ENCODE measurements around the gene MGAT3. TPM values are rescaled to one million over a fixed set of nuclear protein-coding genes. Genes with fewer than 3 reads are reported as not detected.

MGAT3 gene
- total and polyA plus RNA-seq, 9 of the 15 experiments (the other 6 are each of a cell fraction or from before 2014, with no cell fraction given), result 0.10 to 11.5 (median 4.6) TPM

GRCh38 chr22:39502109-39502788 is 45.4 kb downstream of the MGAT3 start, which contains the start of gene MIEF1 (continued):
- TF ChIP-seq, protein P1, sequence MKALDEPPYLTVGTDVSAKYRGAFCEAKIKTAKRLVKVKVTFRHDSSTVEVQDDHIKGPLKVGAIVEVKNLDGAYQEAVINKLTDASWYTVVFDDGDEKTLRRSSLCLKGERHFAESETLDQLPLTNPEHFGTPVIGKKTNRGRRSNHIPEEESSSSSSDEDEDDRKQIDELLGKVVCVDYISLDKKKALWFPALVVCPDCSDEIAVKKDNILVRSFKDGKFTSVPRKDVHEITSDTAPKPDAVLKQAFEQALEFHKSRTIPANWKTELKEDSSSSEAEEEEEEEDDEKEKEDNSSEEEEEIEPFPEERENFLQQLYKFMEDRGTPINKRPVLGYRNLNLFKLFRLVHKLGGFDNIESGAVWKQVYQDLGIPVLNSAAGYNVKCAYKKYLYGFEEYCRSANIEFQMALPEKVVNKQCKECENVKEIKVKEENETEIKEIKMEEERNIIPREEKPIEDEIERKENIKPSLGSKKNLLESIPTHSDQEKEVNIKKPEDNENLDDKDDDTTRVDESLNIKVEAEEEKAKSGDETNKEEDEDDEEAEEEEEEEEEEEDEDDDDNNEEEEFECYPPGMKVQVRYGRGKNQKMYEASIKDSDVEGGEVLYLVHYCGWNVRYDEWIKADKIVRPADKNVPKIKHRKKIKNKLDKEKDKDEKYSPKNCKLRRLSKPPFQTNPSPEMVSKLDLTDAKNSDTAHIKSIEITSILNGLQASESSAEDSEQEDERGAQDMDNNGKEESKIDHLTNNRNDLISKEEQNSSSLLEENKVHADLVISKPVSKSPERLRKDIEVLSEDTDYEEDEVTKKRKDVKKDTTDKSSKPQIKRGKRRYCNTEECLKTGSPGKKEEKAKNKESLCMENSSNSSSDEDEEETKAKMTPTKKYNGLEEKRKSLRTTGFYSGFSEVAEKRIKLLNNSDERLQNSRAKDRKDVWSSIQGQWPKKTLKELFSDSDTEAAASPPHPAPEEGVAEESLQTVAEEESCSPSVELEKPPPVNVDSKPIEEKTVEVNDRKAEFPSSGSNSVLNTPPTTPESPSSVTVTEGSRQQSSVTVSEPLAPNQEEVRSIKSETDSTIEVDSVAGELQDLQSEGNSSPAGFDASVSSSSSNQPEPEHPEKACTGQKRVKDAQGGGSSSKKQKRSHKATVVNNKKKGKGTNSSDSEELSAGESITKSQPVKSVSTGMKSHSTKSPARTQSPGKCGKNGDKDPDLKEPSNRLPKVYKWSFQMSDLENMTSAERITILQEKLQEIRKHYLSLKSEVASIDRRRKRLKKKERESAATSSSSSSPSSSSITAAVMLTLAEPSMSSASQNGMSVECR (CRISPR knock-in tag; IDR thresholded peaks at IDR 0.05), result peak; percentile 74; the same call in 1 of the 2 replicates
- no peak for TF ChIP-seq CCAR2 (IDR thresholded peaks at IDR 0.05; ENCODE audit: low read depth, low read length)
- no peak for TF ChIP-seq ZNF609 (CRISPR knock-in tag; IDR thresholded peaks at IDR 0.05; ENCODE audit: borderline replicate concordance)
- TF ChIP-seq YBX1 (IDR thresholded peaks at IDR 0.05), result no peak
- no peak for TF ChIP-seq ZBTB12 (CRISPR knock-in tag; IDR thresholded peaks at IDR 0.05)
- no peak for TF ChIP-seq THRAP3 (IDR thresholded peaks at IDR 0.05; ENCODE audit: borderline replicate concordance)
- peak; percentile 55; the same call in 1 of the 2 replicates for TF ChIP-seq ZFX (CRISPR knock-in tag; IDR thresholded peaks at IDR 0.05)
- TF ChIP-seq POLR2AphosphoS5 (IDR thresholded peaks at IDR 0.05; ENCODE audit: control insufficient read depth, insufficient read depth, low read depth, low read length), result peak; percentile 63; the same call in 1 of the 2 replicates
- no peak for TF ChIP-seq ZNF165 (CRISPR knock-in tag; IDR thresholded peaks at IDR 0.05; ENCODE audit: borderline replicate concordance)
- peak in 1 of 2 experiments; percentile 88; a peak in 2 of 4 replicates for TF ChIP-seq HDAC1 (IDR thresholded peaks at IDR 0.05)
- 0 out of 2 replicates have a peak, but pooled peaks have one; percentile 51 for TF ChIP-seq SIN3B (IDR thresholded peaks at IDR 0.05; ENCODE audit: low read depth)
- no peak for TF ChIP-seq HOXB6 (CRISPR knock-in tag; IDR thresholded peaks at IDR 0.05; ENCODE audit: borderline replicate concordance)
- TF ChIP-seq GMEB1 (CRISPR knock-in tag; IDR thresholded peaks at IDR 0.05), result no peak; the same call in 1 of the 2 replicates
